Sigmoid colon (tissue), 7 donors: ENCODE results near the gene RFWD3. TPM values are rescaled to one million over a fixed set of nuclear protein-coding genes. Genes with fewer than 3 reads are reported as not detected.

Experiments used
- DNase-seq: peaks from one replicate; pipeline ENCODE4 v3.0.0-alpha.2; 2019
- H3K27ac ChIP-seq, 4 donors: fragments of 200-600 bp; sonication (generic); one replicate each; pipeline ENCODE4 v1.5.1; 2016 to 2019; ENCODE audit warnings: mild to moderate bottlenecking in 1 of 4
- H3K27me3 ChIP-seq, 3 donors: fragments of 200-600 bp; sonication (generic); one replicate each; pipeline ENCODE4 v1.5.1; 2019; ENCODE audit warnings: mild to moderate bottlenecking in 1 of 3
- H3K36me3 ChIP-seq, 4 donors: fragments of 200-600 bp; sonication (generic); one replicate each; pipeline ENCODE4 v1.5.1; 2016 to 2019
- H3K4me1 ChIP-seq, 4 donors: fragments of 200-600 bp; sonication (generic); one replicate each; pipeline ENCODE4 v1.5.1; 2017 to 2019
- H3K4me3 ChIP-seq, 4 donors: fragments of 200-600 bp; sonication (generic); one replicate each; pipeline ENCODE4 v1.5.1; 2017 to 2019; ENCODE audit warnings: mild to moderate bottlenecking in 2 of 4, moderate library complexity in 1 of 4
- H3K9me3 ChIP-seq, 4 donors: fragments of 200-600 bp in 3 of 4; sonication (generic) in 3 of 4; one replicate each; pipeline versions ENCODE4 v1.5.1 to v1.6.1; 2013 to 2019
- CTCF ChIP-seq, 4 experiments: fragments of 450-650 bp in 3 of 4; fragments of 200-600 bp in 1 of 4; IDR thresholded peaks; one replicate each; pipeline ENCODE4 v1.5.1; 2016 to 2019; ENCODE audit warnings: antibody characterized with exemption in 4 of 4, mild to moderate bottlenecking in 3 of 4, moderate library complexity in 2 of 4
- EP300 ChIP-seq, 4 donors: sonication (generic); formaldehyde crosslinking; IDR thresholded peaks; one replicate each; pipeline ENCODE4 v1.6.1; 2017; ENCODE audit warnings: antibody characterized with exemption in 4 of 4
- POLR2A ChIP-seq, 2 donors: fragments of 450-650 bp; IDR thresholded peaks; one replicate each; pipeline ENCODE4 v1.6.1; 2016; ENCODE audit warnings: antibody characterized with exemption in 2 of 2, mild to moderate bottlenecking in 2 of 2, moderate library complexity in 2 of 2
- POLR2AphosphoS5 ChIP-seq, 4 donors: sonication (generic); formaldehyde crosslinking; IDR thresholded peaks; one replicate each; pipeline ENCODE4 v1.6.1; 2017; ENCODE audit warnings: antibody characterized with exemption in 4 of 4
- WGBS, 2 donors: extraction: QIAGEN DNeasy Blood & Tissue Kit; methylation state at CpG; one replicate each; pipeline ENCODE4 v1.1.7; 2013; 5-methylcytosine and 5-hydroxymethylcytosine counted together
- intact Hi-C: fragments of 100-400 bp; cut with DNase I; formaldehyde crosslinking; loops from one replicate; pipeline ENCODE4 v1.15.1; 2023
- polyA plus RNA-seq, 3 donors: library from polyadenylated mRNA; stranded (reverse); fragments of 200-250 nt; gene quantifications; one replicate each; pipeline ENCODE4 v1.2.3, GENCODE V29; 2013
- total RNA-seq, 4 donors: library from RNA; depleted of rRNA; stranded (reverse); fragments of >200 nt; gene quantifications; one replicate each; pipeline ENCODE4 v1.1.0, GENCODE V29; 2016
- donor health status: healthy with polysubstance abuse.
- donor health status: Bipolar disorder and iron deficiency.
- donor health status: healthy.

The RFWD3 gene
- total and polyA plus RNA-seq, 7 donors: 4.2 to 14.9 (median 9.7) TPM

DNA sequence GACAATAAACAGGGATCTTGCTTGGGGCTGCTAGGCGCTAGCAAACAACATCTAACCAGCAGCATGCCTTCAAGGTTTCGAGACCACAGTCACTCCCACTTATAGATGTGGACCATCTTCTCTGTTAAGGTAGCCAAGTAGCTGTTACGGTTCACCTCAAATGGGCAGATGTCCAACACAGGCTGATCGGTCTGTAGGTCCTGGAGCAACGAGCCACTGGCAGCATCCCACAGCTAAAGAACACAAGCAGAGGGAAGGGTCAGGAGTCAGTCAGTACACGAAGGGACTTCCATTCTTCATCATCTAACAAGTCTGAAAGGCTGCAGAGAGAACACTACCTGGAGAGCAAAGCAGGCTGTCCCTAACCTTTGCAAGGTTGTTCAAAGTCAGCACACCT lies 42.8 kb downstream of the RFWD3 start:
- Histone ChIP-seq H3K36me3 (peaks cover 9 to 67% (median 34%) of the 10 kb centered on the region in 4 donors), H3K4me3 (no peak overlapping the region), H3K9me3 (no peaks in the 10 kb centered on the region), H3K27me3 (no peaks in the 10 kb centered on the region), H3K4me1 (no peaks in the 10 kb centered on the region), H3K27ac (no peak overlapping the region)
- DNase-seq: no peak
- 87 to 90% methylated on average over 6 of the region's 6 CpGs for WGBS, 2 donors
- TF ChIP-seq POLR2A (IDR thresholded peaks at IDR 0.05): no peak
- TF ChIP-seq CTCF (IDR thresholded peaks at IDR 0.05): no peak
- intact Hi-C loops: no loop called here

- intact Hi-C loops: no loop called here
- H3K9me3 ChIP-seq: no peaks in the 10 kb centered on the region
- no peak overlapping the region for H3K4me3 ChIP-seq
- H3K27me3 ChIP-seq: no peaks in the 10 kb centered on the region
- H3K27ac ChIP-seq: no peak overlapping the region
- no peak for TF ChIP-seq POLR2A (IDR thresholded peaks at IDR 0.05)
- peak in 3 of 4 experiments; percentile 51 to 58 (median 57) for TF ChIP-seq CTCF (IDR thresholded peaks at IDR 0.05)
- peaks cover 9 to 62% (median 33%) of the 10 kb centered on the region in 4 donors for H3K36me3 ChIP-seq
- DNase-seq: no peak
- WGBS, 2 donors: 32 to 34% methylated on average over 4 of the region's 4 CpGs
- no peaks in the 10 kb centered on the region for H3K4me1 ChIP-seq
These were observed 43.4 kb downstream of the RFWD3 start for GRCh38 chr16:74623214-74623838.

GRCh38 chr16:74622005-74622404 lies 44.7 kb downstream of the RFWD3 start:
- no peaks in the 10 kb centered on the region for H3K27me3 ChIP-seq
- WGBS, 2 donors: 95% methylated on average over 4 of the region's 4 CpGs
- intact Hi-C loops: no loop called here
- H3K36me3 ChIP-seq: peaks cover 9 to 49% (median 23%) of the 10 kb centered on the region in 4 donors
- H3K4me1 ChIP-seq: no peaks in the 10 kb centered on the region
- no peak for TF ChIP-seq EP300 (IDR thresholded peaks at IDR 0.05)
- no peak for TF ChIP-seq POLR2AphosphoS5 (IDR thresholded peaks at IDR 0.05)
- TF ChIP-seq POLR2A (IDR thresholded peaks at IDR 0.05): no peak
- TF ChIP-seq CTCF (IDR thresholded peaks at IDR 0.05): no peak
- no peaks in the 10 kb centered on the region for H3K9me3 ChIP-seq
- DNase-seq: no peak
- H3K27ac ChIP-seq: no peak overlapping the region
- no peak overlapping the region for H3K4me3 ChIP-seq

GRCh38 chr16:74617206-74617788 lies 49.4 kb downstream of the RFWD3 start:
- 89 to 94% methylated on average over 1 of the region's 1 CpG for WGBS, 2 donors
- intact Hi-C loops: no loop called here

More at GRCh38 chr16:74617206-74617788, 49.4 kb downstream of the RFWD3 start:
- no peaks in the 10 kb centered on the region for H3K27me3 ChIP-seq
- H3K4me1 ChIP-seq: no peaks in the 10 kb centered on the region
- no peak overlapping the region for H3K27ac ChIP-seq
- no peaks in the 10 kb centered on the region for H3K9me3 ChIP-seq
- no peak overlapping the region for H3K4me3 ChIP-seq
- no peak for DNase-seq
- H3K36me3 ChIP-seq: peaks cover 0 to 5% (median 3%) of the 10 kb centered on the region in 4 donors
- no peak for TF ChIP-seq POLR2AphosphoS5 (IDR thresholded peaks at IDR 0.05)
- TF ChIP-seq CTCF (IDR thresholded peaks at IDR 0.05): no peak
- TF ChIP-seq POLR2A (IDR thresholded peaks at IDR 0.05): no peak
- no peak for TF ChIP-seq EP300 (IDR thresholded peaks at IDR 0.05)
